K562 (cell line): ENCODE measurements around the gene EYA2. TPM values are rescaled to one million over a fixed set of nuclear protein-coding genes. Genes with fewer than 3 reads are reported as not detected.

Experiments
- CBX1 ChIP-seq: sonication (generic); IDR thresholded peaks from 2 replicates; pipeline ENCODE4 v1.6.1; 2016; ENCODE audit warnings: antibody characterized with exemption, low read depth, mild to moderate bottlenecking
- E2F4 ChIP-seq: sonication (generic); formaldehyde crosslinking; IDR thresholded peaks from 2 replicates; pipeline ENCODE4 v1.8.0; 2022; ENCODE audit warnings: mild to moderate bottlenecking, low read depth, missing genetic modification reagents
- ETV6 ChIP-seq, 3 experiments: fragments of 150-350 bp in 1 of 3; sonication (generic) in 1 of 3; formaldehyde crosslinking in 1 of 3; IDR thresholded peaks; 2 replicates each; pipeline versions ENCODE4 v1.6.1 to v1.8.0; 2014 to 2022; ENCODE audit warnings: borderline replicate concordance in 2 of 3, low read depth in 2 of 3, antibody characterized with exemption in 1 of 3, low read length in 1 of 3, mild to moderate bottlenecking in 1 of 3, missing genetic modification reagents in 1 of 3
- FOXO4 ChIP-seq: fragments of 450-650 bp; formaldehyde crosslinking; IDR thresholded peaks from 2 replicates; pipeline ENCODE4 v1.4.0; 2020; ENCODE audit warnings: mild to moderate bottlenecking, moderate library complexity
- KDM5B ChIP-seq: fragments of 200-600 bp; sonication (generic); IDR thresholded peaks from 2 replicates; pipeline ENCODE4 v1.6.1; 2012; ENCODE audit warnings: low read depth, mild to moderate bottlenecking, moderate library complexity, low read length, control low read depth, inconsistent platforms; ENCODE audit not compliant: insufficient replicate concordance
- KLF13 ChIP-seq: fragments of 450-650 bp; IDR thresholded peaks from 2 replicates; pipeline ENCODE4 v1.6.1; 2016; ENCODE audit warnings: missing genetic modification characterization, low read depth, mild to moderate bottlenecking, missing compliant biosample characterization, moderate library complexity, borderline replicate concordance
- KLF16 ChIP-seq: IDR thresholded peaks from 2 replicates; pipeline ENCODE4 v1.6.1; 2016; ENCODE audit warnings: antibody characterized with exemption
- MCM2 ChIP-seq: fragments of 450-650 bp; IDR thresholded peaks from 2 replicates; pipeline ENCODE4 v1.6.1; 2017; ENCODE audit warnings: low read depth, mild to moderate bottlenecking
- RAD51 ChIP-seq: fragments of 450-650 bp; IDR thresholded peaks from 2 replicates; pipeline ENCODE4 v1.7.1; 2016; ENCODE audit warnings: low read depth, mild to moderate bottlenecking, borderline replicate concordance
- TOE1 ChIP-seq, 2 experiments: fragments of 450-650 bp in 1 of 2; sonication (generic) in 1 of 2; formaldehyde crosslinking in 1 of 2; IDR thresholded peaks; 2 replicates each; pipeline versions ENCODE4 v1.7.1 to v1.8.0; 2016 to 2022; ENCODE audit warnings: borderline replicate concordance in 2 of 2, mild to moderate bottlenecking in 2 of 2, antibody characterized with exemption in 1 of 2, inconsistent platforms in 1 of 2, low read depth in 1 of 2, missing genetic modification reagents in 1 of 2, moderate library complexity in 1 of 2
- ZBTB8A ChIP-seq: fragments of 450-650 bp; IDR thresholded peaks from 2 replicates; pipeline ENCODE4 v1.6.1; 2018; ENCODE audit warnings: mild to moderate bottlenecking, moderate library complexity; ENCODE audit not compliant: partially characterized antibody
- ZKSCAN1 ChIP-seq: fragments of 150-350 bp; IDR thresholded peaks from 2 replicates; pipeline ENCODE4 v1.6.1; 2016; ENCODE audit warnings: low read depth, low read length
- polyA plus RNA-seq, 8 experiments: library from polyadenylated mRNA; depleted of rRNA in 4 of 8; stranded (reverse) in 5 of 8; unstranded in 3 of 8; fragments of >200 nt; fragmentation: Nextera tagmentation in 2 of 8; fragmentation: Illumina TruSeq in 1 of 8; extraction: Ambion mirVana in 2 of 8; extraction: Trizol in 1 of 8; gene quantifications; 2 replicates each; pipeline versions ENCODE4 v1.2.1 to v1.2.3, GENCODE V29; 2011 to 2014; ENCODE audit warnings: inconsistent platforms in 1 of 8, missing spikeins in 1 of 8
- total RNA-seq, 7 experiments: library from RNA; depleted of rRNA in 6 of 7; stranded (reverse); fragments of >200 nt in 6 of 7; fragmentation: Illumina TruSeq in 2 of 7; extraction: Trizol in 2 of 7; gene quantifications; 2 replicates each; pipeline versions ENCODE4 v1.2.1 to v1.2.3, GENCODE V29; 2011 to 2021; ENCODE audit warnings: low replicate concordance in 1 of 7
- TF ChIP-seq, protein P1 (sequence below): sonication (generic); formaldehyde crosslinking; IDR thresholded peaks from 2 replicates; pipeline ENCODE4 v1.9.0; 2022; ENCODE audit warnings: mild to moderate bottlenecking, missing genetic modification reagents
- TF ChIP-seq, protein P2 (sequence below): fragments of 450-650 bp; IDR thresholded peaks from 2 replicates; pipeline ENCODE4 v1.6.1; 2016; ENCODE audit warnings: antibody characterized with exemption
- TF ChIP-seq, protein P3 (sequence below): sonication (generic); formaldehyde crosslinking; IDR thresholded peaks from 2 replicates; pipeline ENCODE4 v1.5.0; 2020; ENCODE audit warnings: missing genetic modification reagents

The EYA2 gene
- total and polyA plus RNA-seq, 9 of the 15 experiments (the other 6 are each of a cell fraction or from before 2014, with no cell fraction given): 0.03 TPM; not detected in 8

- no peak for TF ChIP-seq E2F4 (CRISPR knock-in tag)
- TF ChIP-seq ZKSCAN1: no peak
- no peak for TF ChIP-seq KLF16
- TF ChIP-seq, protein P1, sequence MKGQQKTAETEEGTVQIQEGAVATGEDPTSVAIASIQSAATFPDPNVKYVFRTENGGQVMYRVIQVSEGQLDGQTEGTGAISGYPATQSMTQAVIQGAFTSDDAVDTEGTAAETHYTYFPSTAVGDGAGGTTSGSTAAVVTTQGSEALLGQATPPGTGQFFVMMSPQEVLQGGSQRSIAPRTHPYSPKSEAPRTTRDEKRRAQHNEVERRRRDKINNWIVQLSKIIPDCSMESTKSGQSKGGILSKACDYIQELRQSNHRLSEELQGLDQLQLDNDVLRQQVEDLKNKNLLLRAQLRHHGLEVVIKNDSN (CRISPR knock-in tag): peak; percentile 87
- peak; percentile 89 for TF ChIP-seq TOE1 (IDR thresholded peaks at IDR 0.05; ENCODE audit: borderline replicate concordance)
- TF ChIP-seq TOE1 (CRISPR knock-in tag; IDR thresholded peaks at IDR 0.05; ENCODE audit: borderline replicate concordance, low read depth): no peak
- TF ChIP-seq, protein P2, sequence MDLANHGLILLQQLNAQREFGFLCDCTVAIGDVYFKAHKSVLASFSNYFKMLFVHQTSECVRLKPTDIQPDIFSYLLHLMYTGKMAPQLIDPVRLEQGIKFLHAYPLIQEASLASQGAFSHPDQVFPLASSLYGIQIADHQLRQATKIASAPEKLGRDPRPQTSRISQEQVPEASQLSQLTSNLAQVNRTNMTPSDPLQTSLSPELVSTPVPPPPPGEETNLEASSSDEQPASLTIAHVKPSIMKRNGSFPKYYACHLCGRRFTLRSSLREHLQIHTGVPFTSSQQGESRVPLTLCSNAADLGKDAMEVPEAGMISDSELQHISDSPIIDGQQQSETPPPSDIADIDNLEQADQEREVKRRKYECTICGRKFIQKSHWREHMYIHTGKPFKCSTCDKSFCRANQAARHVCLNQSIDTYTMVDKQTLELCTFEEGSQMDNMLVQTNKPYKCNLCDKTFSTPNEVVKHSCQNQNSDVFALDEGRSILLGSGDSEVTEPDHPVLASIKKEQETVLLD: no peak
- TF ChIP-seq, protein P3, sequence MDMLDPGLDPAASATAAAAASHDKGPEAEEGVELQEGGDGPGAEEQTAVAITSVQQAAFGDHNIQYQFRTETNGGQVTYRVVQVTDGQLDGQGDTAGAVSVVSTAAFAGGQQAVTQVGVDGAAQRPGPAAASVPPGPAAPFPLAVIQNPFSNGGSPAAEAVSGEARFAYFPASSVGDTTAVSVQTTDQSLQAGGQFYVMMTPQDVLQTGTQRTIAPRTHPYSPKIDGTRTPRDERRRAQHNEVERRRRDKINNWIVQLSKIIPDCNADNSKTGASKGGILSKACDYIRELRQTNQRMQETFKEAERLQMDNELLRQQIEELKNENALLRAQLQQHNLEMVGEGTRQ: peak; percentile 88
- TF ChIP-seq ETV6 (IDR thresholded peaks at IDR 0.05; ENCODE audit: borderline replicate concordance in 1 of 2, low read depth in 2 of 2, low read length in 1 of 2): no peak
- TF ChIP-seq ETV6 (CRISPR knock-in tag; IDR thresholded peaks at IDR 0.05; ENCODE audit: borderline replicate concordance): no peak
- TF ChIP-seq KDM5B: no peak
- no peak for TF ChIP-seq FOXO4
- no peak for TF ChIP-seq ZBTB8A
- TF ChIP-seq RAD51: peak; percentile 91
- TF ChIP-seq MCM2: no peak
- TF ChIP-seq CBX1: no peak
- TF ChIP-seq KLF13 (tag): no peak
These were observed 160.3 kb downstream of the EYA2 start (continued) for GRCh38 chr20:47054945-47055344.
